ENCODE measurements around the gene SLC25A46. TPM values are rescaled to one million over a fixed set of nuclear protein-coding genes. Genes with fewer than 3 reads are reported as not detected.
"Not testable (repeated sequence)": the region's sequence is repeated elsewhere in the genome, so short reads cannot be mapped to it uniquely, and the experiment has no call there.

The SLC25A46 gene
- total RNA-seq, 4 donors from 2014 or later = 36.7 to 56.6 (median 50.4) TPM

GRCh38 chr5:110760158-110760557 is 21.4 kb downstream of the SLC25A46 start:
- DNase-seq (ENCODE audit: low spot score) = no peak
- ATAC-seq (ENCODE audit: low FRiP score) = no peak
- no peak for TF ChIP-seq CTCF (IDR thresholded peaks at IDR 0.05)

GRCh38 chr5:110768138-110768860 is 29.5 kb downstream of the SLC25A46 start:
- no peak for TF ChIP-seq CTCF (IDR thresholded peaks at IDR 0.05)
- ATAC-seq (ENCODE audit: low FRiP score) = no peak
- DNase-seq (ENCODE audit: low spot score) = no peak

GRCh38 chr5:110769000-110769681 is 30.3 kb downstream of the SLC25A46 start:
- no peak for DNase-seq (ENCODE audit: low spot score)
- ATAC-seq (ENCODE audit: low FRiP score) = no peak
- TF ChIP-seq CTCF (IDR thresholded peaks at IDR 0.05) = no peak

GRCh38 chr5:110770286-110770685 is 31.5 kb downstream of the SLC25A46 start:
- ATAC-seq (ENCODE audit: low FRiP score) = no peak
- no peak for TF ChIP-seq CTCF (IDR thresholded peaks at IDR 0.05)
- DNase-seq (ENCODE audit: low spot score) = no peak

- ATAC-seq (ENCODE audit: low FRiP score) (no peak), DNase-seq (ENCODE audit: low spot score) (no peak)
- TF ChIP-seq CTCF (IDR thresholded peaks at IDR 0.05) = no peak
Measured at GRCh38 chr5:110784901-110785300, 46.1 kb downstream of the SLC25A46 start.

- TF ChIP-seq CTCF (IDR thresholded peaks at IDR 0.05) = no peak
- DNase-seq (ENCODE audit: low spot score) (no peak), ATAC-seq (ENCODE audit: low FRiP score) (no peak)
Measured at GRCh38 chr5:110785356-110785755, 46.5 kb downstream of the SLC25A46 start.

GRCh38 chr5:110788006-110788405 is 49.2 kb downstream of the SLC25A46 start:
- not testable (repeated sequence) for DNase-seq (ENCODE audit: low spot score); ATAC-seq (ENCODE audit: low FRiP score)

Data from omental fat pad (tissue), 4 donors.